HepG2 (cell line): ENCODE results near the gene ISG20L2. TPM values are rescaled to one million over a fixed set of nuclear protein-coding genes. Genes with fewer than 3 reads are reported as not detected.
A peak's percentile ranks its signal among the peaks of the same experiment; 100 is the strongest.

Experiments used
- DRAP1 ChIP-seq: IDR thresholded peaks from 2 replicates; pipeline ENCODE4 v1.6.1; 2016; ENCODE audit warnings: missing genetic modification reagents, missing compliant biosample characterization
- GATAD2A ChIP-seq: IDR thresholded peaks from 2 replicates; pipeline ENCODE4 v1.6.1; 2016
- MIXL1 ChIP-seq: IDR thresholded peaks from 2 replicates; pipeline ENCODE4 v1.6.1; 2016
- RFX5 ChIP-seq: IDR thresholded peaks from 2 replicates; pipeline ENCODE4 v1.6.1; 2011; ENCODE audit warnings: low read depth, low read length, improper control_type of control experiment
- SRSF1 ChIP-seq: fragments of 200-400 bp; formaldehyde crosslinking; optimal IDR thresholded peaks from 2 replicates; pipeline ENCODE3; 2017; ENCODE audit warnings: mild to moderate bottlenecking, low read depth, low read length, moderate library complexity
- U2AF2 ChIP-seq: fragments of 200-400 bp; formaldehyde crosslinking; IDR thresholded peaks from 2 replicates; pipeline ENCODE4 v1.6.1; 2017; ENCODE audit warnings: low read depth, mild to moderate bottlenecking, low read length
- ZBTB3 ChIP-seq: sonication (generic); formaldehyde crosslinking; IDR thresholded peaks from 2 replicates; pipeline ENCODE4 v1.4.0; 2020; ENCODE audit warnings: low read depth, mild to moderate bottlenecking, moderate library complexity, missing genetic modification reagents, borderline replicate concordance
- ZBTB40 ChIP-seq, 2 experiments: fragments of 450-650 bp in 1 of 2; sonication (generic) in 1 of 2; formaldehyde crosslinking in 1 of 2; IDR thresholded peaks; 2 replicates each; pipeline versions ENCODE4 v1.6.1 to v1.8.0; 2016 to 2022; ENCODE audit warnings: antibody characterized with exemption in 1 of 2, mild to moderate bottlenecking in 1 of 2, missing genetic modification reagents in 1 of 2
- ZNF142 ChIP-seq: sonication (generic); formaldehyde crosslinking; IDR thresholded peaks from 2 replicates; pipeline ENCODE4 v1.4.0; 2020; ENCODE audit warnings: missing genetic modification reagents
- ZNF317 ChIP-seq: sonication (generic); formaldehyde crosslinking; IDR thresholded peaks from 2 replicates; pipeline ENCODE4 v1.5.0; 2020; ENCODE audit warnings: mild to moderate bottlenecking, missing genetic modification reagents
- ZNF510 ChIP-seq: sonication (generic); formaldehyde crosslinking; IDR thresholded peaks from 2 replicates; pipeline ENCODE4 v1.4.0; 2020; ENCODE audit warnings: low read depth, mild to moderate bottlenecking, missing genetic modification reagents
- ZNF660 ChIP-seq: sonication (generic); formaldehyde crosslinking; IDR thresholded peaks from 2 replicates; pipeline ENCODE4 v1.5.1; 2020; ENCODE audit warnings: mild to moderate bottlenecking, low read depth, missing genetic modification reagents, borderline replicate concordance
- polyA plus RNA-seq, 8 experiments: library from polyadenylated mRNA; depleted of rRNA in 3 of 8; stranded (reverse) in 7 of 8; unstranded in 1 of 8; fragments of >200 nt; fragmentation: Illumina TruSeq in 4 of 8; extraction: Trizol in 4 of 8; gene quantifications; 2 replicates each; pipeline versions ENCODE4 v1.2.1 to v1.2.3, GENCODE V29; 2011 to 2016; ENCODE audit warnings: low read depth in 4 of 8, missing spikeins in 1 of 8, mixed read lengths in 1 of 8; ENCODE audit not compliant: insufficient read depth in 1 of 8
- total RNA-seq, 5 experiments: library from RNA; depleted of rRNA; stranded (reverse); fragments of >200 nt; fragmentation: Illumina TruSeq; extraction: Trizol; gene quantifications; 2 replicates each; pipeline ENCODE4 v1.2.3, GENCODE V29; 2016; ENCODE audit warnings: low read depth in 1 of 5

Gene ISG20L2
- total and polyA plus RNA-seq, 2 of the 13 experiments (the other 11 are each of a cell fraction or from before 2014, with no cell fraction given): 19.8 to 21.3 TPM

- TF ChIP-seq ZNF510 (CRISPR knock-in tag) (no peak), MIXL1 (CRISPR knock-in tag) (no peak), ZNF142 (no peak), ZNF660 (CRISPR knock-in tag) (no peak), ZBTB3 (CRISPR knock-in tag) (no peak), SRSF1 (peak; percentile 89), DRAP1 (CRISPR knock-in tag) (no peak), GATAD2A (CRISPR knock-in tag) (peak; percentile 56; the same call in 1 of the 2 replicates), RFX5 (no peak), U2AF2 (no peak), ZNF317 (CRISPR knock-in tag) (no peak), ZBTB40 (IDR thresholded peaks at IDR 0.05) (no peak), ZBTB40 (CRISPR knock-in tag; IDR thresholded peaks at IDR 0.05) (no peak)
Observed at GRCh38 chr1:156705918-156706656, 22.5 kb downstream of the ISG20L2 start (continued).
